Keratinocyte (primary cell): Measurements from ENCODE around the gene VPS13D. TPM values are rescaled to one million over a fixed set of nuclear protein-coding genes. Genes with fewer than 3 reads are reported as not detected.

Experiments used
- DNase-seq: peaks from one replicate; pipeline ENCODE4 v3.0.0-alpha.2; 2011; ENCODE audit warnings: low read depth, missing footprints, low spot score
- FAIRE-seq: peaks from 2 replicates; lab custom pipeline; 2011; peaks lifted over from hg19 to GRCh38; lab: Jason Lieb, UNC
- H2AFZ ChIP-seq: 2 replicates; pipeline ENCODE4 v1.6.0; 2012; ENCODE audit warnings: low read length, control low read depth, inconsistent platforms; ENCODE audit not compliant: control insufficient read depth
- H3K27ac ChIP-seq: 2 replicates; pipeline ENCODE4 v1.5.1; 2011; ENCODE audit warnings: low read length; ENCODE audit not compliant: control insufficient read depth, insufficient read depth
- H3K27me3 ChIP-seq: 3 replicates; pipeline ENCODE4 v1.6.0; 2011; ENCODE audit warnings: low read length; ENCODE audit not compliant: control insufficient read depth, insufficient read depth; ENCODE audit errors: extremely low read depth
- H3K36me3 ChIP-seq, 2 experiments: 2 replicates in 1 of 2; 3 replicates in 1 of 2; pipeline ENCODE4 v1.5.1; 2011; ENCODE audit warnings: low read length in 2 of 2, mild to moderate bottlenecking in 1 of 2; ENCODE audit not compliant: control insufficient read depth in 2 of 2, insufficient read depth in 2 of 2; ENCODE audit errors: extremely low read depth in 1 of 2
- H3K4me1 ChIP-seq: 3 replicates; pipeline ENCODE4 v1.5.1; 2011; ENCODE audit warnings: low read length; ENCODE audit not compliant: control insufficient read depth, insufficient read depth; ENCODE audit errors: extremely low read depth
- H3K4me2 ChIP-seq: 3 replicates; pipeline ENCODE4 v1.6.0; 2011; ENCODE audit warnings: low read depth, low read length; ENCODE audit not compliant: control insufficient read depth, insufficient read depth; ENCODE audit errors: extremely low read depth
- H3K4me3 ChIP-seq, 3 experiments: fragments of 200-600 bp in 1 of 3; sonication (generic) in 1 of 3; 2 replicates in 2 of 3; 3 replicates in 1 of 3; pipeline ENCODE4 v1.5.1; 2011 to 2016; ENCODE audit warnings: low read length in 3 of 3, mild to moderate bottlenecking in 3 of 3, control low read depth in 2 of 3, inconsistent platforms in 1 of 3, low read depth in 1 of 3, mixed read lengths in 1 of 3, mixed run types in 1 of 3, moderate library complexity in 1 of 3; ENCODE audit not compliant: control insufficient read depth in 2 of 3, insufficient read depth in 2 of 3; ENCODE audit errors: extremely low read depth in 1 of 3
- H3K79me2 ChIP-seq: 2 replicates; pipeline ENCODE4 v1.6.0; 2012; ENCODE audit warnings: low read length; ENCODE audit not compliant: control insufficient read depth, insufficient read depth
- H3K9ac ChIP-seq: 3 replicates; pipeline ENCODE4 v1.6.0; 2011; ENCODE audit warnings: low read length; ENCODE audit not compliant: control insufficient read depth, insufficient read depth; ENCODE audit errors: extremely low read depth
- H3K9me1 ChIP-seq: 3 replicates; pipeline ENCODE4 v1.6.0; 2011; ENCODE audit warnings: low read length; ENCODE audit not compliant: control insufficient read depth, insufficient read depth; ENCODE audit errors: extremely low read depth
- H3K9me3 ChIP-seq: 2 replicates; pipeline ENCODE4 v1.5.1; 2012; ENCODE audit warnings: low read depth, low read length; ENCODE audit not compliant: control insufficient read depth
- H4K20me1 ChIP-seq: 3 replicates; pipeline ENCODE4 v1.6.0; 2011; ENCODE audit warnings: low read length; ENCODE audit not compliant: control insufficient read depth, insufficient read depth; ENCODE audit errors: extremely low read depth
- EZH2 ChIP-seq: IDR thresholded peaks from one replicate; pipeline ENCODE4 v1.6.1; 2012; ENCODE audit warnings: inconsistent platforms, mild to moderate bottlenecking, low read length, moderate library complexity
- dilution Hi-C: fragments of 300-500 bp; cut with MboI; formaldehyde crosslinking; loops from one replicate; pipeline ENCODE4 v1.7.0; 2020; ENCODE audit warnings: low sequenced_read_pairs; ENCODE audit not compliant: extremely low pct_ligation_motif_present
- polyA plus RNA-seq, 5 experiments: library from polyadenylated mRNA; depleted of rRNA in 3 of 5; stranded (reverse) in 3 of 5; stranded (forward) in 1 of 5; unstranded in 1 of 5; fragments of >200 nt; gene quantifications; 1 replicate in 1 of 5; 2 replicates in 3 of 5; 3 replicates in 1 of 5; pipeline versions ENCODE4 v1.2.1 to v1.2.3, GENCODE V29; 2011 to 2012; ENCODE audit warnings: missing spikeins in 2 of 5, low read depth in 1 of 5, low replicate concordance in 1 of 5
- TF ChIP-seq, protein P1 (sequence below), 3 experiments: IDR thresholded peaks in 1 of 3; conservative IDR thresholded peaks in 1 of 3; optimal IDR thresholded peaks in 1 of 3; 2 replicates in 2 of 3; 3 replicates in 1 of 3; pipeline versions ENCODE3 to v1.5.1; 2011; ENCODE audit warnings: low read length in 3 of 3, mild to moderate bottlenecking in 3 of 3, moderate library complexity in 2 of 3, control low read depth in 1 of 3, inconsistent platforms in 1 of 3; ENCODE audit not compliant: insufficient read depth in 2 of 3; ENCODE audit errors: extremely low read depth in 1 of 3

Gene VPS13D
- polyA plus RNA-seq, 1 donor (not counting 4 experiments of a cell fraction or from before 2014, with no cell fraction given): 19.0 TPM

DNA sequence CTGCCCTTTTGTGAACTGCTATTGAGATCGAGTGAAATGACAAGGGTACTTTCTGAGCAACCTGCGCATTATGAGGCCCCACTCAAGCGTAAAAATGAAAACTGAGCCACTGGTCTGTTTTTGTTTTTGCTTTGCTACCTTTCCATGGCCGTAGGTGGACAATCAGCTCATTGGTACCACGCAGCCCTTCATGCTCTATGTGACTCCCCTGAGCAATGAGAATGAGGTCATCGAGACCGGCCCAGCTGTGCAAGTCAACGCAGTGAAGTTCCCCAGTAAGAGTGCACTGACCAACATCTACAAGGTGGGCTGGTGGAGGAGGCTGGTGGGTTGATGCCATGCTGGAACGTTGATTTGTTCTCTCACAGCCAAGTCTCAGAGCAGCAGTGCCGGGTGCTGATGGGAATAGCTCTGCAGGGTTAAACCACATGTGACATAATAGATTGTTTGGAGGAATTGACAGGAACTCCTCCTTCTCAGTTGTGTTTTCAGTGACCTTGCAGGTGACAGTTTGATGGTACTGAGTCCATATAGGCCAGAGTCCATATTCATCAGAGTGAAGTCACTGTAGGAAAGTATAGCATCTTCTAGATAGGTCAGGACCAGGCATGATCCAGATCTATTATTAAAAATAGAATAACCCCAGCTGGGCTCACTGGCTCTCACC is 170.3 kb downstream of the VPS13D start:
- Histone ChIP-seq H3K79me2 (no peaks in the 10 kb centered on the region), H3K27me3 (no peaks in the 10 kb centered on the region), H3K9ac (no peak overlapping the region), H3K4me3 (no peak overlapping the region), H3K36me3 (peaks cover 10 to 19% of the 10 kb centered on the region in 2 experiments), H3K9me1 (no peaks in the 10 kb centered on the region), H2AFZ (no peak overlapping the region), H3K4me1 (no peaks in the 10 kb centered on the region), H3K27ac (no peak overlapping the region), H3K4me2 (no peak overlapping the region), H4K20me1 (no peaks in the 10 kb centered on the region), H3K9me3 (no peaks in the 10 kb centered on the region)
- FAIRE-seq (no peak), DNase-seq (no peak)
- dilution Hi-C loops: no loop called here
- TF ChIP-seq, protein P1, sequence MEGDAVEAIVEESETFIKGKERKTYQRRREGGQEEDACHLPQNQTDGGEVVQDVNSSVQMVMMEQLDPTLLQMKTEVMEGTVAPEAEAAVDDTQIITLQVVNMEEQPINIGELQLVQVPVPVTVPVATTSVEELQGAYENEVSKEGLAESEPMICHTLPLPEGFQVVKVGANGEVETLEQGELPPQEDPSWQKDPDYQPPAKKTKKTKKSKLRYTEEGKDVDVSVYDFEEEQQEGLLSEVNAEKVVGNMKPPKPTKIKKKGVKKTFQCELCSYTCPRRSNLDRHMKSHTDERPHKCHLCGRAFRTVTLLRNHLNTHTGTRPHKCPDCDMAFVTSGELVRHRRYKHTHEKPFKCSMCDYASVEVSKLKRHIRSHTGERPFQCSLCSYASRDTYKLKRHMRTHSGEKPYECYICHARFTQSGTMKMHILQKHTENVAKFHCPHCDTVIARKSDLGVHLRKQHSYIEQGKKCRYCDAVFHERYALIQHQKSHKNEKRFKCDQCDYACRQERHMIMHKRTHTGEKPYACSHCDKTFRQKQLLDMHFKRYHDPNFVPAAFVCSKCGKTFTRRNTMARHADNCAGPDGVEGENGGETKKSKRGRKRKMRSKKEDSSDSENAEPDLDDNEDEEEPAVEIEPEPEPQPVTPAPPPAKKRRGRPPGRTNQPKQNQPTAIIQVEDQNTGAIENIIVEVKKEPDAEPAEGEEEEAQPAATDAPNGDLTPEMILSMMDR (optimal IDR thresholded peaks at IDR 0.05 in 1 of 3, IDR thresholded peaks at IDR 0.05 in 1 of 3, conservative IDR thresholded peaks at IDR 0.05 in 1 of 3; ENCODE audit: extremely low read depth in 1 of 3, insufficient read depth in 2 of 3, low read length in 3 of 3): no peak
- no peak for TF ChIP-seq EZH2

DNA sequence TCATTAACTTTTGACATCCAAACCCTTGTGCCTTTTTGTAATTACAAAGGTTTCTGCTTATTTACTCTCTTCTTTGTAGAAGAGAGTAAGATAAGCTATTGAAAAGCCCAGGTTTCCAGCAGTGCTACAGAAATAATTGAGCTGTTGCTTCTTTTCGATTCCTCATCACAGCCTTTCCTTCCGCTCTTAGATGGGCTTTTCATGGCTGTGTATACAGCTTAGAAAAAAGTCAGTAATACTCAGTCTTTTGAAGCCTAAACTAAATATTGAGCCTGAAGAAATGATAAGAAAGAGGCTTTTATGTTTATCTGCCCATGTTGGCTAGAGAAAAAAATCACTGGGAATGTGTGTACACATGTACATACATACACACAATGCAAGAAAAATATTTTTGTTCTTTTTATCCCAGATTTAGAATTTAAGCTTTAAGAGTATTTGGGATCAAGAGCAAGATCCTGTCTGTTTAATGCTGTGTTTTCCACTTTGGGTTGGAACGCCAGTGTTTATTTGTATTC is 172.4 kb downstream of the VPS13D start:
- H3K79me2 ChIP-seq: no peaks in the 10 kb centered on the region
- H3K9me1 ChIP-seq: no peaks in the 10 kb centered on the region
- H4K20me1 ChIP-seq: no peaks in the 10 kb centered on the region
- H2AFZ ChIP-seq: no peak overlapping the region
- no peak overlapping the region for H3K4me2 ChIP-seq
- H3K9me3 ChIP-seq: no peaks in the 10 kb centered on the region
- no peak for FAIRE-seq
- H3K4me1 ChIP-seq: no peaks in the 10 kb centered on the region
- no peak overlapping the region for H3K27ac ChIP-seq
- no peaks in the 10 kb centered on the region for H3K27me3 ChIP-seq
- no peak for DNase-seq
- no peak overlapping the region for H3K4me3 ChIP-seq
- no peak for TF ChIP-seq EZH2
- TF ChIP-seq, protein P1 (optimal IDR thresholded peaks at IDR 0.05 in 1 of 3, IDR thresholded peaks at IDR 0.05 in 1 of 3, conservative IDR thresholded peaks at IDR 0.05 in 1 of 3; ENCODE audit: extremely low read depth in 1 of 3, insufficient read depth in 2 of 3, low read length in 3 of 3): no peak
- no peak overlapping the region for H3K9ac ChIP-seq
- H3K36me3 ChIP-seq: peaks cover 18 to 26% of the 10 kb centered on the region in 2 experiments
- dilution Hi-C loops: no loop called here
